Panc1 (cell line): ENCODE data around the gene C1RL.

Experiments
- CTCF ChIP-seq: fragments of 450-650 bp; IDR thresholded peaks from 2 replicates; pipeline ENCODE4 v1.5.1; 2017; ENCODE audit warnings: mild to moderate bottlenecking
- POLR2AphosphoS5 ChIP-seq: IDR thresholded peaks from 2 replicates; pipeline ENCODE4 v1.6.1; 2012; ENCODE audit warnings: mild to moderate bottlenecking, low read depth, low read length, moderate library complexity
- REST ChIP-seq, 2 experiments: IDR thresholded peaks; 2 replicates each; pipeline ENCODE4 v1.6.1; 2011 to 2012; ENCODE audit warnings: low read depth in 2 of 2, control low read depth in 1 of 2, low read length in 1 of 2, mild to moderate bottlenecking in 1 of 2, moderate library complexity in 1 of 2; ENCODE audit not compliant: insufficient read depth in 1 of 2
- SIN3A ChIP-seq: IDR thresholded peaks from 2 replicates; pipeline ENCODE4 v1.6.1; 2012; ENCODE audit warnings: low read depth, mild to moderate bottlenecking, low read length, moderate library complexity, borderline replicate concordance; ENCODE audit not compliant: insufficient read depth
- TCF7L2 ChIP-seq: IDR thresholded peaks from 2 replicates; pipeline ENCODE4 v1.6.1; 2011; ENCODE audit warnings: mild to moderate bottlenecking, low read depth, low read length, inconsistent platforms

- TF ChIP-seq TCF7L2 (no peak), CTCF (no peak), REST (IDR thresholded peaks at IDR 0.05; ENCODE audit: insufficient read depth in 1 of 2, low read depth in 2 of 2, low read length in 1 of 2) (no peak), POLR2AphosphoS5 (no peak), SIN3A (no peak)
Observed at GRCh38 chr12:7076493-7076892, 32.5 kb downstream of the C1RL start.
